GM12865 (cell line): ENCODE measurements around the gene ABCC4.

Experiments
- DNase-seq: peaks from one replicate; pipeline ENCODE4 v3.0.0; 2010; ENCODE audit warnings: low read depth
- H3K4me3 ChIP-seq: 2 replicates; pipeline ENCODE4 v1.5.1; 2011; ENCODE audit warnings: mild to moderate bottlenecking, low read depth, low read length, control low read depth
- TF ChIP-seq, protein P1 (sequence below): IDR thresholded peaks from 2 replicates; pipeline ENCODE4 v1.5.1; 2011; ENCODE audit warnings: low read length, control low read depth, low read depth, inconsistent platforms; ENCODE audit not compliant: insufficient read depth; ENCODE audit errors: missing control alignments

ABCC4 gene

DNA sequence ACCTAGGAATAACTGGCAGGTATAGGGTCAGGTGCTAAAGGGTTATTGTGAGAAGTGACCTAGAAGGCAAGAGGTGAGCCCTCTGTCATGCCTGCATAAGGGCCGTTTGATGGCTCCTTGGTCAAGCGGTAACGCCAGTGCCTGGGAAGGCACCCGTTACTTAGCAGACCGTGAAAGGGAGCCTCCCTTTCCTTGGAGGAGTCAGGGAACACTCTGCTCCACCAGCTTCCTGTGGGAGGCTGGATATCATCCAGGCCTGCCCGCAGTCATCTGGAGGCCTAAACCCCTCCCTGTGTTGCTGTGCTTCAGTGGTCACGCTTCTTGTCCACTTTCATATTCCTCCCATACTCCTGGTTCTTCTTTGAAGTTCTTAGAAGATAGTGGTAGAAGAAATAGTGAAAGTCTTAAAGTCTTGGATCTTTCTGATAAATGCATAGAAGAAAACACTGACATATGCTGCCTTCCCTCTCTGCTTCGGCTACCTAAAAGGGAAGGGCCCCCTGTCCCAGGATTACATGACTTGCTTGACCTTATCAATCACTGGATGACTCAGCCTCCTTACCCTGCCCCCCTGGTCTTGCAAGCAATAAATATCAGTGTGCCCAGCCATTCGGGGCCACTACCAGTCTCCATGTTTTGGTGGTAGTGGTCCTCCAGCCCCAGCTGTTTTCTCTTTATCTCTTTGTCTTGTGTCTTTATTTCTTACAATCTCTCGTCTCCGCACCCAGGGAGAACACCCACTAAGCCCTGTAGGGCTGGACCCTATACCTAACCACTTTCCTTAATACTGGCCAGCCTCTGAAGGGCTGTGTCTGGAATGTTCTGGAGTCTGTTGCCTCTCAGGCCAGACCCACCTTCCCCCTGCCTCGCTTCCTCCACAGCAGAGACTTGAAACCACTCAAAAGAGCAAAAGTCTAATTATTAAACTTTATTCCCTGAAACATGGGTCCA is 16.1 kb upstream of the ABCC4 start:
- H3K4me3 ChIP-seq = no peak overlapping the region
- TF ChIP-seq, protein P1, sequence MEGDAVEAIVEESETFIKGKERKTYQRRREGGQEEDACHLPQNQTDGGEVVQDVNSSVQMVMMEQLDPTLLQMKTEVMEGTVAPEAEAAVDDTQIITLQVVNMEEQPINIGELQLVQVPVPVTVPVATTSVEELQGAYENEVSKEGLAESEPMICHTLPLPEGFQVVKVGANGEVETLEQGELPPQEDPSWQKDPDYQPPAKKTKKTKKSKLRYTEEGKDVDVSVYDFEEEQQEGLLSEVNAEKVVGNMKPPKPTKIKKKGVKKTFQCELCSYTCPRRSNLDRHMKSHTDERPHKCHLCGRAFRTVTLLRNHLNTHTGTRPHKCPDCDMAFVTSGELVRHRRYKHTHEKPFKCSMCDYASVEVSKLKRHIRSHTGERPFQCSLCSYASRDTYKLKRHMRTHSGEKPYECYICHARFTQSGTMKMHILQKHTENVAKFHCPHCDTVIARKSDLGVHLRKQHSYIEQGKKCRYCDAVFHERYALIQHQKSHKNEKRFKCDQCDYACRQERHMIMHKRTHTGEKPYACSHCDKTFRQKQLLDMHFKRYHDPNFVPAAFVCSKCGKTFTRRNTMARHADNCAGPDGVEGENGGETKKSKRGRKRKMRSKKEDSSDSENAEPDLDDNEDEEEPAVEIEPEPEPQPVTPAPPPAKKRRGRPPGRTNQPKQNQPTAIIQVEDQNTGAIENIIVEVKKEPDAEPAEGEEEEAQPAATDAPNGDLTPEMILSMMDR = no peak
- no peak for DNase-seq

DNA sequence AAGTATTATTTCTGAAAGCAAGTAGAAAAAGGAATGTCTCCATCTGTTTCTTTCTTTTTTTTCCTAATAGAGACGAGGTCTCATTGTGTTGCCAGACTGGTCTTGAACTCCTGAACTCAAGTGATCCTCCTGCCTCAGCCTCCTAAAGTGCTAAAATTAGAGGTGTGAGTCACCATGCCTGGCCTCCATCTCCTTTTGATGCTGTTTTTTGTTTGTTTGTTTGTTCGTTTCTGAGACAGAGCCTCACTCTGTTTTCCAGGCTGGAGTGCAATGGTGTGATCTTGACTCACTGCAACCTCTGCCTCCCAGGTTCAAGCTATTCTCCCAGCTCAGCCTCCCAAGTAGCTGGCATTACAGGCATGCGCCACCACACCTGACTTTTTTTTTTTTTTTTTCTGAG is 14.5 kb upstream of the ABCC4 start:
- H3K4me3 ChIP-seq = no peak overlapping the region
- no peak for DNase-seq
- TF ChIP-seq, protein P1 = no peak

DNA sequence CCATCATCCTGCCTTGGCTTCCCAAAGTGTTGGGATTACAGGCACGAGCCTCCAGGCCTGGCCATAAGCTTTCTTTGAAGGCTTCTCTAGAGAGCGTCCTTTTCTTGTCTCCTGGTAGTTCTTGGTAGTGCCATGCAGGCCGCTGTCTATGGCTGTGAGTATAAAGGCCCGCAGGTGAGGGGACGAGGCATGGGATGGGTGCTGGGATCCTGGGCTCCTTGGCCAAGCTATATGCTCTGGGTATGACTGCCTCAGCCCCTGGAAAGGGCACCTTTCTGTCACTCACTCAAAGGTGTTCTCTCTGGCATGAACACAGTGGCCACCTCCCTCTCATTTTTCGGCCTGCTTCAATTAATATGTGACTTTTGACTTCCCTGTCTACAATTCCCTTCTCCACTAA is 6.3 kb upstream of the ABCC4 start:
- no peak for DNase-seq
- no peak overlapping the region for H3K4me3 ChIP-seq
- TF ChIP-seq, protein P1 = no peak

DNA sequence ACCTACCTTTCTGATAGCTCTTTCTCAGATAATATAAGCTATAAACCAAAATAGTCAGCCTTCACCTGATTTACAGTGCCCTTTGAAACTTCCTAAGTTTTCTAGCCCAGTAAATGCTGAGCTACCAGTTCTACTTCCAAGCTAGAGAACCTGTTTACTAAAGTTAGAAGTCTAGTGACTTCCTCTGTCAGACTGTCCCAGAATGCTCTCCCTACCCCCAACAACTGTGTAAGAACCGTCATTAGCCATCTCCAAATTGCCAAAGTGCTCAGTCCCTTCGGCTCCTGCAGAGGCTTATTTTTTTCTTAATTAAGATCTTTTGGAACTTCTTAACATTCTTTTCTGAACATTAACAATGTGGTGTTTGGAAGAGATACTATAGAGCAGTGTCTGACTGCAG is 3.2 kb upstream of the ABCC4 start:
- TF ChIP-seq, protein P1 = no peak
- DNase-seq = no peak
- no peak overlapping the region for H3K4me3 ChIP-seq

DNA sequence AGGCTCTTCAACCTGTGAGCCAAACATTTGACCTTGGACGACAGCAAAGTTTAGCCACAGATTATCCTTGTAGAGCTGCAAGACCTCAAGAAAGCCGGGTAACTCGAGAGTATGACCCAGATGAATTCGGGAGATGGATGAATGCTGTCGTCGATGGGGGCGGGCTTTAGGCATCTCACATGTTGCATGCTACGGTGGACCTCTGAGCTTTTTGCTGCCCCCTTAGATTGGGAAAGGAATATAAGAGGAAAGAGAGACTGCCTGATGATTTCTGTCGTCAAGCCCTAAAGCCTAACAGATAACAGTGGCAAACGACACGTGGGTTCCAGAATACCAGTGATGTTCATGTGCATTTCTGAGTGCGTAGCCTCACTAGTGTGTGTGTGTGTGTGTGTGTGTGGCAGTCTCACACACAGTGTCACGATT is 730 bp upstream of the ABCC4 start:
- TF ChIP-seq, protein P1 = no peak
- DNase-seq = no peak
- H3K4me3 ChIP-seq = peak overlapping the region; percentile 83

DNA sequence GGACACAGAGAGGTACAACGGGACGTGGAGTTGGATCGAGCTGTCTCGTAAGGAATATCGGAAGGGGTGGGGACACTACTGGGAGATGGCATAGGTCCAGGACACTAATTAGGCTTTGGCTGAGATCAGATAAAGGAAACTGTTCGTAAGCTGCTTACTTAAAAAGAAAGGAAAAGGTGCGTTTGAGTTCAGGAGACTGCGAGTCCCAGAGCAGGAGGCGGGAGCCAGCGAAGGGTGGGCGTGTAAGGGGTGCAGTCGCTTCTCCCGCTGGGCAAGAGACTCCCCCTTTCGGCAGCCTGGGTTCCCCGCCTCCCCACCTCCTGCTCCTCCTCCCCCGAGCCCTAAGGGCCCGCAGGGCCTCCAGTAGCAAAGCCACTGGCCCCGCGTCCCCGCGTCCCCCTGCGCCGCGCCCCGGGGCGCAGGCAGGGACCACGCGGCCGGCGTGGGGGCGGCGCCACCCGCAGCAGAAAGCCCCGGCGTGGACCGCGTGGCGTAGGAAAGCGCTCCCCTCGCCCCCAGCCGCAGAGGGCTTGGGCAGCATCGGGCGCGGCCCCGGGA is 547 bp downstream of the ABCC4 start:
- peak; percentile 86 for DNase-seq
- peak overlapping the region; percentile 83 for H3K4me3 ChIP-seq
- TF ChIP-seq, protein P1 = peak; percentile 42
